ENCODE data around the gene B3GALT4. TPM values are rescaled to one million over a fixed set of nuclear protein-coding genes. Genes with fewer than 3 reads are reported as not detected.

B3GALT4 gene
- total and polyA plus RNA-seq, 2 of the 13 experiments (the other 11 are each of a cell fraction or from before 2014, with no cell fraction given): 0.04 to 0.27 TPM

DNA sequence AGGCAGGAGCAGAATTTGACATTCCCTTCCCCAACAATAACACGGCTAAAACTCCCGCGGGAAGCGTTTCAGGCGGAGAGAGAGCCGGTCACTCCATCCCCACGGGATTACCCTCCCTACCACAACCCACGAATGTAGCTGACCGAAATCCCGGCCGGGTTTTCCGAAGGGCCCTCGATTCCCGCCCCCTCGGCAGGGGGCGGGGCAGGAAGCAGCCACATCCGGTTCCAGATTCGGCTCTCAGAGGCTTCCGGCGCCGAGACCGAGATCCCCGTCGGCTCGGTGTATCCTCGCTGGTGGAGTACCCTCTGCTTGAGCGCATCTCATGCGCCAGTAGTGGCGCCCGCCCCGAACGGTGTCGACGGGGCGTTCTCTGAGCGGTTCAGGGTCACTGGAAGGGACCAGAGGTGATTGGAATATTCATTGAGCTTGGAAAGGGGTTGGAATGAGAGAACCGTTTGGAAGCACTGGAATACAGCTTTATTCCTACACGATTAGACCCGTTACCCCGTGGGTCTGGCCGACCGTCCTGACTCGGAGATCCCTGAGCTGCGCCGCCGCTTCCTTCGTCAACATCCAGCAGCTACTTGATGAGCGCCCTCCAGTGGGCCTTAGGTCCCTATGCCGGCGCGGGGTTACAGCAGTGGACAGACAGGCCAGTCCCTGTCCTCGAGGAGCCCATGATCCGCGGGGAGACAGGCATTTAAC is 22.5 kb downstream of the B3GALT4 start (continued):
- TF ChIP-seq ZSCAN12 (CRISPR knock-in tag; IDR thresholded peaks at IDR 0.05): no peak
- TF ChIP-seq ZNF333 (CRISPR knock-in tag; IDR thresholded peaks at IDR 0.05; ENCODE audit: borderline replicate concordance): peak; percentile 97
- no peak for TF ChIP-seq MAFK (conservative IDR thresholded peaks at IDR 0.05 in 1 of 2, IDR thresholded peaks at IDR 0.05 in 1 of 2; ENCODE audit: low read length in 2 of 2)
- no peak for TF ChIP-seq ZNF850 (CRISPR knock-in tag; conservative IDR thresholded peaks at IDR 0.05)
- TF ChIP-seq ARNTL (CRISPR knock-in tag; IDR thresholded peaks at IDR 0.05): peak; percentile 39; the same call in 1 of the 2 replicates
- TF ChIP-seq NFE2L2 (IDR thresholded peaks at IDR 0.05; ENCODE audit: low read length): no peak
- peak; percentile 84 for TF ChIP-seq ZNF124 (CRISPR knock-in tag; IDR thresholded peaks at IDR 0.05)
- TF ChIP-seq, protein P1, sequence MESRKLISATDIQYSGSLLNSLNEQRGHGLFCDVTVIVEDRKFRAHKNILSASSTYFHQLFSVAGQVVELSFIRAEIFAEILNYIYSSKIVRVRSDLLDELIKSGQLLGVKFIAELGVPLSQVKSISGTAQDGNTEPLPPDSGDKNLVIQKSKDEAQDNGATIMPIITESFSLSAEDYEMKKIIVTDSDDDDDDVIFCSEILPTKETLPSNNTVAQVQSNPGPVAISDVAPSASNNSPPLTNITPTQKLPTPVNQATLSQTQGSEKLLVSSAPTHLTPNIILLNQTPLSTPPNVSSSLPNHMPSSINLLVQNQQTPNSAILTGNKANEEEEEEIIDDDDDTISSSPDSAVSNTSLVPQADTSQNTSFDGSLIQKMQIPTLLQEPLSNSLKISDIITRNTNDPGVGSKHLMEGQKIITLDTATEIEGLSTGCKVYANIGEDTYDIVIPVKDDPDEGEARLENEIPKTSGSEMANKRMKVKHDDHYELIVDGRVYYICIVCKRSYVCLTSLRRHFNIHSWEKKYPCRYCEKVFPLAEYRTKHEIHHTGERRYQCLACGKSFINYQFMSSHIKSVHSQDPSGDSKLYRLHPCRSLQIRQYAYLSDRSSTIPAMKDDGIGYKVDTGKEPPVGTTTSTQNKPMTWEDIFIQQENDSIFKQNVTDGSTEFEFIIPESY (CRISPR knock-in tag; IDR thresholded peaks at IDR 0.05): no peak
- no peak for TF ChIP-seq TEAD2 (CRISPR knock-in tag; IDR thresholded peaks at IDR 0.05)
- TF ChIP-seq, protein P2, sequence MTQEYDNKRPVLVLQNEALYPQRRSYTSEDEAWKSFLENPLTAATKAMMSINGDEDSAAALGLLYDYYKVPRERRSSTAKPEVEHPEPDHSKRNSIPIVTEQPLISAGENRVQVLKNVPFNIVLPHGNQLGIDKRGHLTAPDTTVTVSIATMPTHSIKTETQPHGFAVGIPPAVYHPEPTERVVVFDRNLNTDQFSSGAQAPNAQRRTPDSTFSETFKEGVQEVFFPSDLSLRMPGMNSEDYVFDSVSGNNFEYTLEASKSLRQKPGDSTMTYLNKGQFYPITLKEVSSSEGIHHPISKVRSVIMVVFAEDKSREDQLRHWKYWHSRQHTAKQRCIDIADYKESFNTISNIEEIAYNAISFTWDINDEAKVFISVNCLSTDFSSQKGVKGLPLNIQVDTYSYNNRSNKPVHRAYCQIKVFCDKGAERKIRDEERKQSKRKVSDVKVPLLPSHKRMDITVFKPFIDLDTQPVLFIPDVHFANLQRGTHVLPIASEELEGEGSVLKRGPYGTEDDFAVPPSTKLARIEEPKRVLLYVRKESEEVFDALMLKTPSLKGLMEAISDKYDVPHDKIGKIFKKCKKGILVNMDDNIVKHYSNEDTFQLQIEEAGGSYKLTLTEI (CRISPR knock-in tag; conservative IDR thresholded peaks at IDR 0.05): no peak
- TF ChIP-seq RXRA (CRISPR knock-in tag; IDR thresholded peaks at IDR 0.05): peak; percentile 50
- peak; percentile 58; the same call in 1 of the 2 replicates for TF ChIP-seq MTF1 (CRISPR knock-in tag; IDR thresholded peaks at IDR 0.05)
- no peak for TF ChIP-seq EEA1 (CRISPR knock-in tag; IDR thresholded peaks at IDR 0.05; ENCODE audit: borderline replicate concordance)
- TF ChIP-seq ZNF160 (CRISPR knock-in tag; IDR thresholded peaks at IDR 0.05): peak; percentile 63; the same call in 1 of the 2 replicates
- TF ChIP-seq REXO4 (CRISPR knock-in tag; IDR thresholded peaks at IDR 0.05; ENCODE audit: borderline replicate concordance): no peak; the same call in 1 of the 2 replicates
- TF ChIP-seq ZNF382 (CRISPR knock-in tag; IDR thresholded peaks at IDR 0.05; ENCODE audit: borderline replicate concordance): no peak
- peak; percentile 88 for TF ChIP-seq XBP1 (CRISPR knock-in tag; IDR thresholded peaks at IDR 0.05)
- TF ChIP-seq, protein P3, sequence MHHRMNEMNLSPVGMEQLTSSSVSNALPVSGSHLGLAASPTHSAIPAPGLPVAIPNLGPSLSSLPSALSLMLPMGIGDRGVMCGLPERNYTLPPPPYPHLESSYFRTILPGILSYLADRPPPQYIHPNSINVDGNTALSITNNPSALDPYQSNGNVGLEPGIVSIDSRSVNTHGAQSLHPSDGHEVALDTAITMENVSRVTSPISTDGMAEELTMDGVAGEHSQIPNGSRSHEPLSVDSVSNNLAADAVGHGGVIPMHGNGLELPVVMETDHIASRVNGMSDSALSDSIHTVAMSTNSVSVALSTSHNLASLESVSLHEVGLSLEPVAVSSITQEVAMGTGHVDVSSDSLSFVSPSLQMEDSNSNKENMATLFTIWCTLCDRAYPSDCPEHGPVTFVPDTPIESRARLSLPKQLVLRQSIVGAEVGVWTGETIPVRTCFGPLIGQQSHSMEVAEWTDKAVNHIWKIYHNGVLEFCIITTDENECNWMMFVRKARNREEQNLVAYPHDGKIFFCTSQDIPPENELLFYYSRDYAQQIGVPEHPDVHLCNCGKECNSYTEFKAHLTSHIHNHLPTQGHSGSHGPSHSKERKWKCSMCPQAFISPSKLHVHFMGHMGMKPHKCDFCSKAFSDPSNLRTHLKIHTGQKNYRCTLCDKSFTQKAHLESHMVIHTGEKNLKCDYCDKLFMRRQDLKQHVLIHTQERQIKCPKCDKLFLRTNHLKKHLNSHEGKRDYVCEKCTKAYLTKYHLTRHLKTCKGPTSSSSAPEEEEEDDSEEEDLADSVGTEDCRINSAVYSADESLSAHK (CRISPR knock-in tag; IDR thresholded peaks at IDR 0.05; ENCODE audit: borderline replicate concordance): no peak; the same call in 1 of the 2 replicates
- TF ChIP-seq, protein P4, sequence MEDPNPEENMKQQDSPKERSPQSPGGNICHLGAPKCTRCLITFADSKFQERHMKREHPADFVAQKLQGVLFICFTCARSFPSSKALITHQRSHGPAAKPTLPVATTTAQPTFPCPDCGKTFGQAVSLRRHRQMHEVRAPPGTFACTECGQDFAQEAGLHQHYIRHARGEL (CRISPR knock-in tag; IDR thresholded peaks at IDR 0.05): peak; percentile 87; the same call in 1 of the 2 replicates
- TF ChIP-seq ZFP36 (IDR thresholded peaks at IDR 0.05; ENCODE audit: borderline replicate concordance, low read depth, low read length, partially characterized antibody): no peak
- peak; percentile 93 for TF ChIP-seq HOXA7 (CRISPR knock-in tag; IDR thresholded peaks at IDR 0.05)
- TF ChIP-seq ARNT2 (CRISPR knock-in tag; IDR thresholded peaks at IDR 0.05; ENCODE audit: low read depth): peak; percentile 5; the same call in 1 of the 2 replicates
- TF ChIP-seq RFXANK (CRISPR knock-in tag; IDR thresholded peaks at IDR 0.05): peak; percentile 34
- TF ChIP-seq, protein P5, sequence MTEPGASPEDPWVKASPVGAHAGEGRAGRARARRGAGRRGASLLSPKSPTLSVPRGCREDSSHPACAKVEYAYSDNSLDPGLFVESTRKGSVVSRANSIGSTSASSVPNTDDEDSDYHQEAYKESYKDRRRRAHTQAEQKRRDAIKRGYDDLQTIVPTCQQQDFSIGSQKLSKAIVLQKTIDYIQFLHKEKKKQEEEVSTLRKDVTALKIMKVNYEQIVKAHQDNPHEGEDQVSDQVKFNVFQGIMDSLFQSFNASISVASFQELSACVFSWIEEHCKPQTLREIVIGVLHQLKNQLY (CRISPR knock-in tag; IDR thresholded peaks at IDR 0.05): 0 out of 2 replicates have a peak, but pooled peaks have one; percentile 12
